ENCODE results near the gene EPS8L2. TPM values are rescaled to one million over a fixed set of nuclear protein-coding genes. Genes with fewer than 3 reads are reported as not detected.
A peak's percentile ranks its signal among the peaks of the same experiment; 100 is the strongest.

The EPS8L2 gene
- total and polyA plus RNA-seq, 4 experiments from 2014 or later = 15.4 to 19.5 (median 17.6) TPM

DNA sequence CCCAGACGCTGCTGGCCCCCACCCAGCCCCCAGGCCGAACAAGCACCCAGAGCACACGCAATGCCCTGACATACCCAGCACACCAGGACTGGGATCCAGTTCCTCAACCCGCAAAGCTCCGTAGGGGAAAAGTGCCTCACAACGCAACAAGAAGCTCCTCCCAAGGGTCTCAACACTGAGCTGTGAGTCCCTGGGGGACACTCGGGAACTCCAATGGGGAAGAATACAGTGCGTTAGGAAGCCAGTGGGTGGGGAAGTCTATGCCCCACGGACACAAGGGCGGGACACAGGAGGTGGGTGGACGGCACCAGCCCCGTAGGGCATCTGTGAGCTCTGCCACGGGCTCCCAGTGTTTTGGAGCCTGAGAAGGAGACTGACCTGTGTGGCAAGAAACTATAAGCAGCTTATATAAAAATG is 12.6 kb upstream of the EPS8L2 start:
- peaks cover 10% of the 10 kb centered on the region for H3K36me3 ChIP-seq (ENCODE audit: insufficient read depth, low read length)
- H3K9me3 ChIP-seq (ENCODE audit: control insufficient read depth in 1 of 2, low read length in 2 of 2) = no peaks in the 10 kb centered on the region
- H3K27me3 ChIP-seq (ENCODE audit: insufficient read depth, low read length) = no peaks in the 10 kb centered on the region
- Mint-ChIP-seq H3K4me1 (peaks cover 33 to 59% (median 48%) of the 10 kb centered on the region in 4 donors), H3K27me3 (no peaks in the 10 kb centered on the region), H3K9me3 (no peaks in the 10 kb centered on the region), H3K36me3 (peaks cover 1 to 15% of the 10 kb centered on the region in 2 donors), H3K4me3 (peak overlapping the region; percentile 77 to 93 (median 84)), H3K27ac (peak overlapping the region; percentile 94 to 100 (median 98))
- DNase-seq = peak in 2 of 5 donors; percentile 27 to 46
- H3K4me1 ChIP-seq (ENCODE audit: insufficient read depth, low read length) = peaks cover 61% of the 10 kb centered on the region
- peak overlapping the region; percentile 33 for H3K27ac ChIP-seq (ENCODE audit: low read depth, low read length)
- CTCF ChIA-PET (ENCODE audit: partially characterized antibody) = interaction anchor here (0.8 kb wide), 1 partner anchor 138 kb away, joined by 3 read pairs; no protein-coding TSS in a partner anchor
- intact Hi-C loops (cut with micrococcal nuclease) = no loop called here
- H3K4me3 ChIP-seq (ENCODE audit: low read length in 2 of 2) = no peak overlapping the region
- POLR2A ChIA-PET (ENCODE audit: partially characterized antibody) = interaction anchor here (6.6 kb wide), 1 partner anchor 30 kb away, joined by 109 read pairs; no protein-coding TSS in a partner anchor

DNA sequence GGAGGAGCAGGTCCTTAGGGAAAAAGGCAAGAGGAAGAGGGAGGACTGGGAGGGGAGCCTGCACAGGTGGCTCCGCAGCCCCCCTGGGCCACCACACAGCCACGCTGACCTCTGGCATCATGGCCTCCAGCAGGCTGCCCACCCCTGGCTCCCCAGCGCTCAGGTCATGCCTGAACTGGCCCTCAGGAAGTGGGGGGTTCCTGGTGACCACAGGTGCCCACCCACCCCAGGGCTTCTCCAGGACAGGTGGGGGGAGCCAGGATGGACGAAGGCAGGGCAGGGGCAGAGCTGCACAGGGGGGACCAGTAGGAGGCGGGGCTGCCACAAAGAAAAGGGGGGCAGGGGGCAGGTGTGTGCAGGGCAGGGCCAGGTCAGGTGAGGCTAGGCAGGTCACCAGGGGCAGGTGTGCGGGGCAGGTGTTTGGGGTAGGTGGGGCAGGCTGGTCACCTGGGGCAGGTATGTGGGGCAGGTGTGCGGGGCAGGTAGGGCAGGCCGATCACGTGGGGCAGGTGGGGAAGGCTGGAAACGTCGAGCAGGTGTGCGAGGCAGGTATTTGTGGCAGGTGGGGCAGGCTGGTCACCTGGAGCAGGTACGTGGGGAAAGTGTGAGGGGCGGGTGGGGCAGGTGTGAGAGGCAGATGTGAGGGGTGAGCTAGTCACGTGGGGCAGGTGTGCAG is 12.0 kb upstream of the EPS8L2 start:
- no peaks in the 10 kb centered on the region for H3K27me3 ChIP-seq (ENCODE audit: insufficient read depth, low read length)
- Mint-ChIP-seq H3K27me3 (no peaks in the 10 kb centered on the region), H3K4me3 (peak overlapping the region; percentile 77 to 93 (median 84)), H3K4me1 (peaks cover 33 to 59% (median 48%) of the 10 kb centered on the region in 4 donors), H3K27ac (peak overlapping the region; percentile 94 to 100 (median 98)), H3K36me3 (peaks cover 0 to 16% of the 10 kb centered on the region in 2 donors), H3K9me3 (no peaks in the 10 kb centered on the region)
- peaks cover 61% of the 10 kb centered on the region for H3K4me1 ChIP-seq (ENCODE audit: insufficient read depth, low read length)
- ChIA-PET CTCF (ENCODE audit: partially characterized antibody) (interaction anchor here (0.8 to 5.4 kb wide), 3 partner anchors 28 to 139 kb away, joined by 3 to 50 read pairs (median 15); no protein-coding TSS in a partner anchor), POLR2A (ENCODE audit: partially characterized antibody) (interaction anchor here (0.9 to 6.6 kb wide), 10 partner anchors 11 to 253 kb away, joined by 3 to 109 read pairs (median 4); partner anchors contain the start of genes ANO9, EPS8L2, IRF7 and PHRF1)
- DNase-seq = peak in 1 of 5 donors; percentile 58
- H3K27ac ChIP-seq (ENCODE audit: low read depth, low read length) = peak overlapping the region; percentile 33
- H3K9me3 ChIP-seq (ENCODE audit: control insufficient read depth in 1 of 2, low read length in 2 of 2) = no peaks in the 10 kb centered on the region
- no peak overlapping the region for H3K4me3 ChIP-seq (ENCODE audit: low read length in 2 of 2)
- peaks cover 6% of the 10 kb centered on the region for H3K36me3 ChIP-seq (ENCODE audit: insufficient read depth, low read length)
- intact Hi-C loops (cut with micrococcal nuclease) = loop anchor here (2.0 kb wide), 1 partner anchor 187 kb away; the partner anchor contains the start of gene RNH1

DNA sequence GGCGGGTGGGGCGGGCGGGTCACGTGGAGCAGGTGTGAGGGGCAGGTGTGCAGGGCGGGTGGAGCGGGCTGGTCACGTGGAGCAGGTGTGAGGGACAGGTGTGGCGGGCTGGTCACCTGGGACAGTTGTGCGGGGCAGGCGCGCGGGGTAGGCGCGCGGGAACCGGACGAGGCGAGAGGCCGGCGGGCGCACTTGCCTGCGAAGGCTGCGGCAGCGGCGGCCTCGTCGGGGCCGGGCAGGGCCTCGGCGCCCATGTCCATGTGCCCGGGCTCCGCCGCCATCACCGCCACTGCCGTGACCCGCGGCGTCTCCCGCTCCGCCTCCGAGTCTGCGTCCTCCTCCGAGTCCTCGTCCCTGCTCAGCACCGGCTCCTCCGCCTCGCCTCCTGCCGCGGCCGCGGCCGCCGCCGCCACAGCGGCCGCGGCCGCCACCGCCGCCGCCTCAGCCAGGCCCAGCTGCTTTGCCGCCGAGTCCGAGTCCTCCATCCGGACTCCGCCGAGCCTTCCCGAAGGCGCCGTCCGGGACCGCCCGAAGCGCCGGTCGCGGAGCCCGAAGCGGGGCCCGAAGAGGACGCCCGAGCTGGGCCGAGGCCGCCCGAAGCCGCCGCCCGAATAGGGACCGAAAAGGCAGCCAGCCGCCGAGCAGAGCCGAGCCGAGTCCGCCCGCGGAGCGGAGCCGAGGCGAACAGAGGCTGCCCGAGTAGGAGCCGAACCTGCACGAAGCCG is 11.3 kb upstream of the EPS8L2 start, which contains the start of gene DEAF1:
TSS of gene DEAF1 (minus strand) at position 660 of the 725 bp plus-strand sequence. CDS start at position 485, 175 bp downstream.
- Mint-ChIP-seq H3K4me1 (peaks cover 33 to 59% (median 48%) of the 10 kb centered on the region in 4 donors), H3K27me3 (no peaks in the 10 kb centered on the region), H3K4me3 (peak within 1 kb of the TSS; percentile 87 to 90 (median 88)), H3K36me3 (peaks cover 0 to 12% of the 10 kb centered on the region in 2 donors), H3K27ac (peak within 1 kb of the TSS; percentile 91 to 99 (median 95)), H3K9me3 (no peaks in the 10 kb centered on the region)
- Histone ChIP-seq H3K4me3 (ENCODE audit: low read length in 2 of 2) (peak within 1 kb of the TSS; percentile 69 to 82), H3K27me3 (ENCODE audit: insufficient read depth, low read length) (no peaks in the 10 kb centered on the region), H3K9me3 (ENCODE audit: control insufficient read depth in 1 of 2, low read length in 2 of 2) (no peaks in the 10 kb centered on the region), H3K4me1 (ENCODE audit: insufficient read depth, low read length) (peaks cover 61% of the 10 kb centered on the region), H3K36me3 (ENCODE audit: insufficient read depth, low read length) (peaks cover 2% of the 10 kb centered on the region), H3K27ac (ENCODE audit: low read depth, low read length) (peak within 1 kb of the TSS; percentile 98)
- intact Hi-C loops (cut with micrococcal nuclease) = loop anchor here (1.0 to 5.0 kb wide), 6 partner anchors 79 to 693 kb away; partner anchors contain the start of genes BRSK2, IRF7, LRRC56 and RNH1
- peak; percentile 98 to 100 (median 100) for DNase-seq
- CTCF ChIA-PET (ENCODE audit: partially characterized antibody) = interaction anchor here (1.0 to 5.4 kb wide), 7 partner anchors 14 to 140 kb away, joined by 3 to 50 read pairs (median 5); partner anchors contain the start of gene LMNTD2
- POLR2A ChIA-PET (ENCODE audit: partially characterized antibody) = interaction anchor here (0.7 to 6.6 kb wide), 20 partner anchors 11 to 487 kb away, joined by 3 to 109 read pairs (median 5); partner anchors contain the start of genes ANO9, BET1L, EPS8L2 and IRF7

DNA sequence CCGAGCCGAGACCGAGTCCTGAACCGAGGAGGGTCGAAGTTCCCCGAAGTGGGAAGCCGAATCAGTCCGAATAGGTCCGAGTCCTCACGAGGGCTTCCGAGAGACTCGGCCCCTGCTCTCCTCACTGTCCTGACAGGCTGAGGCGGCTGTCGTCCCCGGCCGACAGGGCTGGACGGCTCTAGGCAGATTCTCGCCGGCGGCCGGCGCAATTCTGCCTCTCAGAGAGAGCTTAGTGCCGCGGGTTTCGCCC is 10.8 kb upstream of the EPS8L2 start:
- Mint-ChIP-seq H3K4me1 (peaks cover 33 to 59% (median 48%) of the 10 kb centered on the region in 4 donors), H3K4me3 (peak overlapping the region; percentile 82 to 90 (median 88)), H3K27ac (peak overlapping the region; percentile 91 to 97 (median 95)), H3K9me3 (no peaks in the 10 kb centered on the region), H3K27me3 (no peaks in the 10 kb centered on the region), H3K36me3 (peaks cover 0 to 12% of the 10 kb centered on the region in 2 donors)
- CTCF ChIA-PET (ENCODE audit: partially characterized antibody) = interaction anchor here (1.0 to 5.4 kb wide), 10 partner anchors 14 to 159 kb away, joined by 3 to 50 read pairs (median 4); partner anchors contain the start of genes HRAS and LMNTD2
- no peaks in the 10 kb centered on the region for H3K36me3 ChIP-seq (ENCODE audit: insufficient read depth, low read length)
- H3K4me1 ChIP-seq (ENCODE audit: insufficient read depth, low read length) = peaks cover 61% of the 10 kb centered on the region
- H3K27me3 ChIP-seq (ENCODE audit: insufficient read depth, low read length) = no peaks in the 10 kb centered on the region
- POLR2A ChIA-PET (ENCODE audit: partially characterized antibody) = interaction anchor here (0.7 to 6.6 kb wide), 24 partner anchors 10 to 487 kb away, joined by 3 to 109 read pairs (median 5); partner anchors contain the start of genes ANO9, BET1L, EPS8L2 and IRF7
- no peak for DNase-seq
- peak overlapping the region; percentile 69 to 82 for H3K4me3 ChIP-seq (ENCODE audit: low read length in 2 of 2)
- no peaks in the 10 kb centered on the region for H3K9me3 ChIP-seq (ENCODE audit: control insufficient read depth in 1 of 2, low read length in 2 of 2)
- intact Hi-C loops (cut with micrococcal nuclease) = loop anchor here (1.0 to 5.0 kb wide), 6 partner anchors 80 to 692 kb away; partner anchors contain the start of genes BRSK2, IRF7, LRRC56 and RNH1
- H3K27ac ChIP-seq (ENCODE audit: low read depth, low read length) = peak overlapping the region; percentile 98

DNA sequence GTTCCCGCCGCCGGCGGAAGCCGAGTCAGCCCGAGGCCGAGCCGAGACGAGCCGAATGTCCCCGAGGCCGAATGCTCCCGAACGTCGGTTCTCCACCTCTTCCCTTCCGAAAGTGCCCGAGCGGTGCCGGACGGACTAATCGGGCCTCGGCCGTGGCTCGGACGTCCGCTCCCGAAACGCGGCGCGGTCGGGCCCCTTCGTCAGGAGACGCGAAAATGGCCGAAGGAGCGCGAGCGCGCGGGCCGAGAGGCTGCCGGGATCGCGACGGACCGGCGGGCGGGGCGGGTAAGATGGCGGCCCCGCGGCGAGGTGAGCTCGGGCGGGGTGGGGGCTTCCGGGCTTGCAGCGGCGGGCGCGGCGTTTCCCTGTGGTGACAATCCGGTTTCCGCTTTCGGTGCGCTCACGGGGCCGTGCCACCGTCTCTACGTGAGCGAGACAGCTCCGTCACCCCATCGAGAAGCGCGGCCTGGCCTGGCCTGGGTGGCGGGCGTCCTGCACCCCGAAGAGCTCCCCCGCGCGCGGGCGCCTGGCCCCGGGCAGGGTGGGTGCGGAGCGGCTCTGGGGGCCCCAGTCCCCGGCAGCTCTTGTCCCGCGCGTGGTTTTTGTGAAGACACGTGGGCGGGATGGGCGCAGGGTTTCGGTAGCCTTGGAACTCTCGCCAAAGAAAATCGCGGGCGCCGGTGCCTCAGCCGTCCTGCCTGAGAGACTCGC is 10.3 kb upstream of the EPS8L2 start, which contains the start of gene TMEM80:
TSS of gene TMEM80 (plus strand) at position 279 of the 711 bp plus-strand sequence. CDS start at position 291, 12 bp downstream.
- Mint-ChIP-seq H3K9me3 (no peaks in the 10 kb centered on the region), H3K27ac (peak within 1 kb of the TSS; percentile 91 to 97 (median 95)), H3K27me3 (no peaks in the 10 kb centered on the region), H3K4me3 (peak within 1 kb of the TSS; percentile 87 to 90 (median 88)), H3K4me1 (peaks cover 31 to 58% (median 46%) of the 10 kb centered on the region in 4 donors), H3K36me3 (peaks cover 0 to 14% of the 10 kb centered on the region in 2 donors)
- no peaks in the 10 kb centered on the region for H3K27me3 ChIP-seq (ENCODE audit: insufficient read depth, low read length)
- no peaks in the 10 kb centered on the region for H3K36me3 ChIP-seq (ENCODE audit: insufficient read depth, low read length)
- intact Hi-C loops (cut with micrococcal nuclease) = loop anchor here (1.0 to 5.0 kb wide), 8 partner anchors 28 to 692 kb away; partner anchors contain the start of genes BRSK2, IRF7, LRRC56 and RNH1
- DNase-seq = peak; percentile 97 to 99 (median 99)
- H3K4me3 ChIP-seq (ENCODE audit: low read length in 2 of 2) = peak within 1 kb of the TSS; percentile 69 to 82
- CTCF ChIA-PET (ENCODE audit: partially characterized antibody) = interaction anchor here (0.7 to 5.4 kb wide), 12 partner anchors 15 to 161 kb away, joined by 3 to 50 read pairs (median 4); partner anchors contain the start of genes HRAS and LMNTD2
- no peaks in the 10 kb centered on the region for H3K9me3 ChIP-seq (ENCODE audit: control insufficient read depth in 1 of 2, low read length in 2 of 2)
- POLR2A ChIA-PET (ENCODE audit: partially characterized antibody) = interaction anchor here (0.6 to 6.6 kb wide), 27 partner anchors 10 to 491 kb away, joined by 3 to 109 read pairs (median 4); partner anchors contain the start of genes BET1L, EPS8L2, IRF7 and LRRC56
- peaks cover 57% of the 10 kb centered on the region for H3K4me1 ChIP-seq (ENCODE audit: insufficient read depth, low read length)
- peak within 1 kb of the TSS; percentile 98 for H3K27ac ChIP-seq (ENCODE audit: low read depth, low read length)

Measured in CD4-positive, alpha-beta memory T cell (primary cell).